HepG2 (cell line): Measurements from ENCODE around the gene CHDH. TPM values are rescaled to one million over a fixed set of nuclear protein-coding genes. Genes with fewer than 3 reads are reported as not detected.

ENCODE experiments used
- AGO2 ChIP-seq: fragments of 200-400 bp; formaldehyde crosslinking; optimal IDR thresholded peaks from 2 replicates; pipeline ENCODE3; 2017; ENCODE audit warnings: mild to moderate bottlenecking, low read depth, low read length, moderate library complexity
- ARID5B ChIP-seq: IDR thresholded peaks from 2 replicates; pipeline ENCODE4 v1.4.0; 2020; ENCODE audit warnings: mild to moderate bottlenecking, missing genetic modification reagents
- CAMTA2 ChIP-seq: sonication (generic); formaldehyde crosslinking; IDR thresholded peaks from 2 replicates; pipeline ENCODE4 v1.4.0; 2020; ENCODE audit warnings: mild to moderate bottlenecking, missing genetic modification reagents, borderline replicate concordance
- CENPBD1 ChIP-seq: sonication (generic); formaldehyde crosslinking; IDR thresholded peaks from 2 replicates; pipeline ENCODE4 v1.8.0; 2022; ENCODE audit warnings: missing genetic modification reagents, low read depth, mild to moderate bottlenecking, borderline replicate concordance
- IRX3 ChIP-seq: sonication (generic); formaldehyde crosslinking; IDR thresholded peaks from 2 replicates; pipeline ENCODE4 v1.8.1; 2023; ENCODE audit warnings: mild to moderate bottlenecking, low read depth, missing genetic modification reagents, borderline replicate concordance
- KDM6A ChIP-seq: IDR thresholded peaks from 2 replicates; pipeline ENCODE4 v1.6.1; 2016; ENCODE audit warnings: low read depth
- MTF2 ChIP-seq: sonication (generic); formaldehyde crosslinking; IDR thresholded peaks from 2 replicates; pipeline ENCODE4 v1.5.0; 2020; ENCODE audit warnings: missing genetic modification reagents, borderline replicate concordance
- RBM22 ChIP-seq: fragments of 200-400 bp; formaldehyde crosslinking; optimal IDR thresholded peaks from 2 replicates; pipeline ENCODE3; 2017; ENCODE audit warnings: mild to moderate bottlenecking, low read length, moderate library complexity
- SNAPC4 ChIP-seq: sonication (generic); formaldehyde crosslinking; IDR thresholded peaks from 2 replicates; pipeline ENCODE4 v1.4.0; 2020; ENCODE audit warnings: mild to moderate bottlenecking, missing genetic modification reagents
- STAT6 ChIP-seq: sonication (generic); formaldehyde crosslinking; IDR thresholded peaks from 2 replicates; pipeline ENCODE4 v1.4.0; 2020; ENCODE audit warnings: missing genetic modification reagents, mild to moderate bottlenecking, borderline replicate concordance
- TARDBP ChIP-seq: sonication (generic); formaldehyde crosslinking; IDR thresholded peaks from 2 replicates; pipeline ENCODE4 v1.8.0; 2022; ENCODE audit warnings: mild to moderate bottlenecking, missing genetic modification reagents
- ZFP82 ChIP-seq: sonication (generic); formaldehyde crosslinking; IDR thresholded peaks from 2 replicates; pipeline ENCODE4 v1.5.1; 2020; ENCODE audit warnings: mild to moderate bottlenecking, missing genetic modification reagents, borderline replicate concordance
- ZNF251 ChIP-seq: sonication (generic); formaldehyde crosslinking; IDR thresholded peaks from 2 replicates; pipeline ENCODE4 v1.9.0; 2021; ENCODE audit warnings: mild to moderate bottlenecking, missing genetic modification reagents
- ZNF383 ChIP-seq: sonication (generic); formaldehyde crosslinking; IDR thresholded peaks from 2 replicates; pipeline ENCODE4 v1.4.0; 2020; ENCODE audit warnings: missing genetic modification reagents, mild to moderate bottlenecking, borderline replicate concordance
- ZNF780A ChIP-seq: sonication (generic); formaldehyde crosslinking; IDR thresholded peaks from 2 replicates; pipeline ENCODE4 v1.8.0; 2022; ENCODE audit warnings: mild to moderate bottlenecking, missing genetic modification reagents, moderate library complexity
- polyA plus RNA-seq, 8 experiments: library from polyadenylated mRNA; depleted of rRNA in 3 of 8; stranded (reverse) in 7 of 8; unstranded in 1 of 8; fragments of >200 nt; fragmentation: Illumina TruSeq in 4 of 8; extraction: Trizol in 4 of 8; gene quantifications; 2 replicates each; pipeline versions ENCODE4 v1.2.1 to v1.2.3, GENCODE V29; 2011 to 2016; ENCODE audit warnings: low read depth in 4 of 8, missing spikeins in 1 of 8, mixed read lengths in 1 of 8; ENCODE audit not compliant: insufficient read depth in 1 of 8
- total RNA-seq, 5 experiments: library from RNA; depleted of rRNA; stranded (reverse); fragments of >200 nt; fragmentation: Illumina TruSeq; extraction: Trizol; gene quantifications; 2 replicates each; pipeline ENCODE4 v1.2.3, GENCODE V29; 2016; ENCODE audit warnings: low read depth in 1 of 5

Gene CHDH
- total and polyA plus RNA-seq, 2 of the 13 experiments (the other 11 are each of a cell fraction or from before 2014, with no cell fraction given): 28.1 to 48.9 TPM

GRCh38 chr3:53881691-53882593 is 35.7 kb upstream of the CHDH start, which contains the start of gene ACTR8 (continued):
- TF ChIP-seq STAT6 (CRISPR knock-in tag) (no peak; the same call in 1 of the 2 replicates), SNAPC4 (CRISPR knock-in tag) (no peak), ZFP82 (CRISPR knock-in tag) (peak; percentile 91; the same call in 1 of the 2 replicates), AGO2 (peak; percentile 90), KDM6A (CRISPR knock-in tag) (no peak), MTF2 (CRISPR knock-in tag) (no peak), CAMTA2 (CRISPR knock-in tag) (no peak; the same call in 1 of the 2 replicates), IRX3 (CRISPR knock-in tag) (peak; percentile 83; the same call in 1 of the 2 replicates), ZNF251 (CRISPR knock-in tag) (no peak), CENPBD1 (CRISPR knock-in tag) (no peak), ZNF383 (CRISPR knock-in tag) (0 out of 2 replicates have a peak, but pooled peaks have one; percentile 41), ZNF780A (no peak), RBM22 (peak; percentile 30), TARDBP (peak; percentile 92), ARID5B (CRISPR knock-in tag) (peak; percentile 73)
